Amniotic epithelial cell (primary cell): ENCODE data around the gene METTL17.

Experiments
- DNase-seq: peaks from one replicate; pipeline ENCODE4 v3.0.0-alpha.2; 2010; ENCODE audit warnings: low read depth

The METTL17 gene

DNA sequence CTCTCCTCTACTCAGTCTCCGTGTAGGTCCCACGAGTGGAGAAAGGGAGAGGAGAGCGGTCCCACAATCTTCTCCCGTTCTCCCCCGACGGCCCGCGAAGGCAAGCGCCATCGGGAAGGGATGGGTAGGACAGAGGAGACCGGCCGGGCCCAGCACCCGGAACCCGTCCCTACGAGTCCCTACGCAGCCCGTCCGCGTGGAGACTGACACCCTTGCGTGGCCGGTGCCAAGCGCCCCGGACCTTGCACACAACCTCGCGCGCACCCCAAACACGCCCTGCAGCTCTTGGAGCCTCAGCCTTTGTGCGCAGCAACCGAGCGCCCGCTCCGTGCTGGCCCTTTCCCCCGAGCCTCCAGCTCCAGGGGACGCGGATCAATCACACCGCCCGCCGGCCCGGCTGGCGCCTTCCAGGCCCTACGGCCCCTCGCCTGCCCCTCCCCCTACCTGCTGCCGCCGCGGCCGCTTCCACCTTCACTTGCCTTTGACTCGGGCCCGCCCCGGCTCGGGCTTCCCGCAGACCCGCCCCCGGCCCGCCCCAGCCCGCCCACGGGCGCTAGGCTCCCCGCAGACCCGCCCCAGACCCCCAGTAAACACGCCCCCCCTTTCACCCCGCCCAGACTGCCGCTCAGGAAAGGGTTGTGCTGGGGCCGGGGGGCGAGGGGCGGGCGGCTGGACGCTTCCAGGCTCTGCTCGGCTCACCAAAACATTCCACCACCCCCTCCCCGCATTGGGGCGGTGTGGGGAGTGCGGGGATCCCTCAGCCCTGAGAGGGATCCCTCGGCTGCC, 35.0 kb downstream of the METTL17 start, which contains the start of gene NDRG2:
NDRG2 (minus strand) TSS at position 477 of the 786 bp plus-strand sequence. CDS start 1,746 bp downstream, outside the sequence.
- no peak for DNase-seq

DNA sequence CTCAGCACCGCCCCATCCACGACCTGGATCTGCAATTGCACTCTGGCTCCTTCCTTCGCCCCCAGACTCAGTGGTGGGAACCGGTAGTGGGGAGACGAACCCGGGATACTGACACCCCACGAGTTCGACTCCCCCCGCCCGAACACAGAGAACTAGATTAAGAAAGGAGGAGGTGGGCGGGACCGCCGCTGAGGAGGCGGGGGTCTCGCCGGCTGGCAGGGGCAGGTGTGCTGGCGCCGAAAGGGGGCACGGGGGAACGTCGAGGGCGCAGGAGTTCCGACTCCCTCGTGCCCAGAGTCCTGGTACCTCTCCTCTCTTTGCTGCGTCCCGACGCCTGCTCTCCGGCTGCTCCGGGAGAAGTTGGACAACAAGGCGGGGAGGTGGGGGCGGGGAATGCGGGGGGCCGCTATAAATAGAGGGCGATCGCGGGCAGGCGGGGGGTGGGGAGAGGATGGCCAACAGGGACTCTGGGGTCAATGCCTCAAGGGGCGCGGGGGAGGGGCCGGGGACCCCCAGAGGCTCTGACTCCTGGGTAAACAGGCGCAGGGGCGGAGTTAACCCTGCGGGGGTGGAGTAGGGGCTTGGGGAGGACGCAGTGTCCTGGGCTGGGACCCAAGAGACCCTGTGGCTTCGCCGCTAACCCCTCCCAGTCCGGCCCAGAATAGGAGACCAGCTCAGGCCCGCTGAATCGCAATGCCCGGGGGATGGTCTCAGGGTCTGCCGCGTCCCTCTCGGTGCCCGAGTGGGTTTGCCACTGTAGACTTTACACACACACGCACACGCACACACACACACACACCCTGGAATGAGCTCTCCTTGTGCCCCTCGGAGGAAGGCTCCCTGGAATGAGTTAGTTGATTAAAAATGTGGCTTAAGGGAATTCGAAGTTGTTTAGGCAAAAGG, 35.8 kb downstream of the METTL17 start:
- no peak for DNase-seq

DNA sequence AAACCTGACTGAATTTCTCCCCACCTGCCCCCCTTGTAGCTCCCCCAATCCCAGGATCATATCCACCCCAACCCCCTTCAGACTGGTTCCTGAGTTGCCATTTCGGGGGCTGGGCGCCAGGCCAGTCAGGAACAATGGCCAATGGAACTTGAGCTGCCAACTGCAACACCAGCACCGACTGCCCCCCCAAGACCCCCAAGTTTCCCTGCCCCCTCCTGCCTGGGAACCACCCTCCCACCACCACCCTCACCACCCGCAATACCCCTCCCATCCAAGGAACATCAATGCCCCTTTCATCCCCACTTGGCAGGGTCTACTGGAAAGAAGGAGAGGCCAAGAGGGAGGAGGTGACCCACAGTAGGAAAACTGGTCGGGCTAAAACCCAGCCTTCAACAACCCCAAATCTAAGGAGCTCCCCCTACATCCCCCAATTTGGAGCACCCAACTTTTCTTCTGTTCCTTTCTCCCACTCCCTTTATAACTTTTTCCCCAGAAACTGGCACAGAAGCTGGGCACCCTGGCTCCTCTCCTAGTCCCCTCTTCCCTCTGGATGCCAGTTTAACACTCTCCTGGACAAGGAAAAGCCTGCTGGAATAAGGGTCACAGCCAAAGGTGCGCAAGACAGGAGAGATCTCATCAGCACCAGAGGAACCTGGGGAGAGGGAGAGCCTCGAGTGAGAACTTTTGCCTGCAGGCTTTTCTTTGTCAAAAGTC, 36.7 kb downstream of the METTL17 start:
- DNase-seq = no peak

DNA sequence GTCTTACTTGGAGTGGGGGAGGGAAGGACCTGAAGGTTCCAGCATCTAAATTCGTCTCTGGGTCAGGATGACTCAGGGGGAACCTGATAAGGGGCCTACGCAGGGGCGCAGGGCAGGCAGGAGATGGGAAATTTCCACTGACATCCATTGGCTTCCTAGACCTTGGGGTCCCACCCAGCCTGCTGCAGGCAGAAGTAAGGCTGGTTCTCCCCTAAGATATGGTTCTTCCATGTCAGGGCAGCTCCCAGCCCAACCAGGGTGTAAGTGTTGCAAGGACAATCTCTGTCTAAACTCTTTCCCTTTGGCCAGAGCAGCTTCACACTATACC, 37.2 kb downstream of the METTL17 start:
- peak; percentile 34 for DNase-seq

DNA sequence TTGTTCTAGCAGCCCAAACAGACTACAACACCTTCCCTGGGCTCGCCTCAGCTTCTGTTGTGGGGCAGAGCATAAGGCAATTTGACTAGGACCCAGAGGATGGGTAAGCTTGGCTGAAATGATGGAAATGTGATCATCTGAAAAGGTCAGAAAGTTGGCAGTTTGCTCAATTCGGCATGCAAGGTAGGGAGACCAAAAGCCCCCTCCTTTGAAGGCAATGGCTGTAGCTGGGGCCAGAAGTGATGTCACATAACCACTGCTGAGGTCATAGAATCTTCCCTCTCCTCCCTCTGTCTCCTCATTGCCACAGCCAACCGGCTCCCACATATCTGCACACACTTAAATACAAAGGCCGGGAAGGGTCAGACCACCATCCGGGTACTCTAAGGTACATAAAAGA, 40.1 kb downstream of the METTL17 start, which contains the start of gene TPPP2:
TPPP2 (plus strand) TSS at position 301 of the 400 bp plus-strand sequence. CDS start 365 bp downstream, outside the sequence.
- no peak for DNase-seq

DNA sequence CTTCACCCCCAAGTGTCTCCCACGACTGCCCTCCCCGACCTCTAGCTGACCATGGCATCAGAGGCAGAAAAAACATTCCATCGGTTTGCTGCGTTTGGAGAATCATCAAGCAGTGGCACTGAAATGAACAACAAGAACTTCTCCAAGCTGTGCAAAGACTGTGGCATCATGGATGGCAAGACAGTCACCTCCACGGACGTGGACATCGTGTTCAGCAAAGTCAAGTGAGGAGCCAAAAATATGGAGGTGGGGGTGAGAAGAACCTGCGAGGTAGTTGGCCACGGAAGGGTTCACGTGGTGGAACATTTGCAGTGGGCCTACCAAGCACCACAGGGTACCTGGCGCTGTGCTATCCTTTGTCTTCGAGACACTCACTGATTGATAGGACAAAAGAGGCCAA, 40.8 kb downstream of the METTL17 start:
- DNase-seq = no peak

DNA sequence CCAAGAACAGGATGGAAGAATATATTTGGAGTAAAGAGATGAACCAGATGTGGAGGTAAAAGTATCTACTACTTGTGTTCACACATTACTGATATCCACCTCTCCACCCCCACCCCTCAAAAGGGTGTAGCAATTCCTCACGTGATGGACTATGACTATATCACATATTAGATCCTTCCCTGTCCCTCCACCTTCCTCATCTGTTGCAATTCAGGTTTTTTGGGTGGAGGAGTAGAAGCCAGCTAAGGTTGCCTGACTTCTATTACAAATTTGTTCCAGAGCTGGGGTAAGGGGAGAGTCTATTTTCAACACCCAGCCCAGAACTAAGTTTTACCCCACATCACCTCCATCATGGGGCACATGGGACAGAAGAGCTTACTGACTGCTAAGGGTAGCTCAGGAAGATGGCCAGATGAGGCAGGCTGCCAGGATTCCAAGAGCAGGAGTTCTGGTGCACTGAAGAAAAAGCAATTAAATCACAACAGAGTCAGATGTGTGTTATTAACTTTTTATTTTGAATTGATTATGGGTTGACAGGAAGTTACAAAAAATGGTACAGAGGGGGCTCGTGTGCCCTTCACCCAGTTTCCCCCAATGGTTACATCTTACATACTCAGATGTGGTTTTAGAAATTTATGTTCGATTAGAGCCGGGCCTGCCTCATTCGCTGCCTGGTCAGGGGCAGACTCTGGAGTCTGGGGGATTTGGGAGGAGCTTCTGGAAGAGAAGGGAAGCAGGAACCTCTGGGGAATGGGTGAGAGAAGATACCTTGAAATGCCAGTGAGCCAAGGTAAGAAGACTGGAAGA, 42.7 kb downstream of the METTL17 start:
- no peak for DNase-seq

DNA sequence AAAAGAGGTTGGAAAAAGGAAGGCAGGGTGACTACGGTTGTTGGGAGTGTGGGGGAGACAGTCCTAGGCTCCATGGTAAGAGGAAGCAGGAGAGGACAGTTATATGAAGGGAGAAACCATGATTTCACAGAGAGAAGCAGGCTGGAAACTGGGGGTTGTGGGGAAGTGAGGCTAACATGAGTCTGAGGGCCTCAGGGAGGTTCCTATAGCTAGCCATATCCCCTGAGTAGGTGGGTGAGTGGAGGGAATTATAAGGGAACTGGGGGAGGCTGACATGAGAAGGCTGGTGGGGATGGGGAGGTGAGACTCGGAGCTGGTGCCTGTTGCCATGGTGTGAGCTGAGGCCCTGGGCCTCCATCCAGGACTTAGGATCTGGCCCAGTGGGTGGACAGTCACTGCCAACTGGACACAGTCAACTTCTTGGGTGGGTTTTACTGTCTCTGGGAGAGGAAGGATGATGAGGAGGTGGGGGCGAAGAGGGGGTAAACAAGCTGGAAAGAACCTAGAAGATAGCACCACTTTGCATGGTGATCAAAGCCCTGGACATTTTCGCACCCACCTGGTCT, 43.4 kb downstream of the METTL17 start:
- DNase-seq = no peak

DNA sequence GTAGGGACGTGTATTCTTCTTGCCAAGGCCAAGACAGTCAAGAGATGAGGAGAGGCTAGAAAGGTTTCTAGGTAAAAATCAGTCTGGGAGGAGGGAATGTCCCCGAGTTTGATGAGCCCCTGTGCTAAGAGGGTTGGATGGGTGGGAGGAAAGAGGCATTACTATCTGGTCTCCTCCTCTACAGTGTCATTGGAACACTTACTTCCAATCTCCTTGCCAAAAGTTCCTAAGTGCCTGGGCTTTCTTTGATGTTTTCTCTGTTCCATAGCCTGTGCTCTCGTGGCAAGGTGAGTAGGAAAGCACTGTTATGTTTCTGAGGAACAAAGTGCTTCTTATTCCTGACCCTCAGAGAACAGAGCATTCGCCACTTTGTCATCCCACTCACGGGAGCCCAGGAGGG, 44.9 kb downstream of the METTL17 start, which contains the start of gene RNASE13:
RNASE13 (minus strand) TSS at position 101 of the 400 bp plus-strand sequence. CDS start 519 bp downstream, outside the sequence.
- DNase-seq = no peak

DNA sequence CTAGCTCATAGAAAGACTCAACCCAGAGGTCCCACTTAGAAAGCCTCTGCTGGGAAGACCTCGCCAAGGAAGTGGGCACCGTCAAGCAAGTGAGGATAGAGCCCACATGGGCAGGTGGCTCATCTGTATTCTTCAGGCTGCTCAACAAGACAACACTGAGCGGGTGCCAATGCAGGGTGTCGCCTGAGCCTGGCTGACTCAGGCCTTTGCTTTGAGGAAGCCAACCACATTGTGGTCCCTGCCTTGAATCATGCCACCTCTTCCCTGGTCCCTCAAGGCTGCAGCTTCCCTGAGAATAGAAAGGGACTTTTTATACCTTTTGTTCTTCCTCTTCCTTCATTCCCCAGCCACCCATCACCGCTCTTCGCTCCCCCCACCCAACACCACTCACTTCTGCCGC, 47.0 kb downstream of the METTL17 start:
- DNase-seq = no peak

DNA sequence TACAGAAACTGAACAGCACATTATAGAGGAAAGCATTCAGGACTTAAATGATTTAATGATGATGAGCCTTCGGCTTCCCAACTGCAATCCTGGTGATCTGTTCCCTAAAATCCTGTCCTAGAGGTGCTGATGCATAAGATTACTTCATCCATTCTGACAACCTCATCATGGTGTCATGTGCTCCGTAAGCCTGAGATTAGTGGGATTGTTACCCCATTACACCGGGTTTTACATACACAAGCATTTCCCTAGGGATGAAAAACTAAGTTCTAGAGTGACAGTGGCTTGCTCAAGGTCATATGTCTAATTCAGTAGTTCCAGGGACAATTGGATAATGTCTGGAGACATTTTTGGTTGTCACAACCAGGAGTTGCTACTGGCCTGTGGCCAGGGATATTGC, 47.4 kb downstream of the METTL17 start:
- DNase-seq = no peak

DNA sequence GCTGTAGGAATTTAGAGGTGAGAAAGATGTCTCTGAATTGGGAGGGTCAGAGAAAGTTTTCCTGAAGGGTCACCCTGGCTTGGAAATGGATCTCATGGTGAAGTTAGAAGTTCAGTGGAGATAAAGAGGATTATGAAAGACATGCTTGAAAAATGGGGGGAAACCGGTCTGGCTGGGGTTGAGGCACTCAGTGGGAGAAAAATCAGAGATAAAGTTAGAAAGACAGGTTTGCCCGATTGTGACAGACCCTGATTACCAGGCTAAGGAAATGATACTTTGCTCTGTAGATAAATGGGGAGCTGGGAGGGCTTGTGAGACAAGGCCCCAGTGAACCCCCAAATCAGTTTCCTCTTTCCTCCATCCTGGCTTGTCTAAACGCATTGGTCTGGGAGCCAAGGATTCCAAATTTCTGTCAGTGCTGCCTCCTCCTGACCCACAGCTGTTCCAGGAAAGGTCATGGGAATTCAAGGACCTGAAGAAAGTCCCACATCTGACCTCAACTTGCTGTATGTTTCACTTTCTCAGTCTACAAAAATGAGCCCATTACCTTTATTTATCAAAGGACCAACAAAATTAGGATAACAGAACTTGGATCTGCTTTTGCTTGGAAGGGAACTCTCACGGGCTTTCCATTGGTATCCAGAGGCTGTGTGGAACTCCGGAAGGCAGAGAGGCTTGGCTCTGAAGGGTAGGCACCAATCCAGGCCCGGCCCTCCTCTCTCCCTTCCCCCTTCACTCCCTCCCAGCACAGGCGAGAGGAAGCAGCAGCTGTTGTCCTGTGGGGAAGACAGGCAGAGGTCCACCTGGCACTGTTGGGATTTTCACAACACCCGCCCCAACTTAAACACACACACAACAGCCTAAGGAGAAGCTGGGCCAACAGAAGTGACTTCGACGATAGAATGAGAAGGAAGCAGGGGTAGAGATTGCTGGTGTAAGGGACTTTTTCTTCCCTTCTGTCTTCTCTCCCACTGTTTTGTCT, 49.0 kb downstream of the METTL17 start:
- peak; percentile 61 for DNase-seq

DNA sequence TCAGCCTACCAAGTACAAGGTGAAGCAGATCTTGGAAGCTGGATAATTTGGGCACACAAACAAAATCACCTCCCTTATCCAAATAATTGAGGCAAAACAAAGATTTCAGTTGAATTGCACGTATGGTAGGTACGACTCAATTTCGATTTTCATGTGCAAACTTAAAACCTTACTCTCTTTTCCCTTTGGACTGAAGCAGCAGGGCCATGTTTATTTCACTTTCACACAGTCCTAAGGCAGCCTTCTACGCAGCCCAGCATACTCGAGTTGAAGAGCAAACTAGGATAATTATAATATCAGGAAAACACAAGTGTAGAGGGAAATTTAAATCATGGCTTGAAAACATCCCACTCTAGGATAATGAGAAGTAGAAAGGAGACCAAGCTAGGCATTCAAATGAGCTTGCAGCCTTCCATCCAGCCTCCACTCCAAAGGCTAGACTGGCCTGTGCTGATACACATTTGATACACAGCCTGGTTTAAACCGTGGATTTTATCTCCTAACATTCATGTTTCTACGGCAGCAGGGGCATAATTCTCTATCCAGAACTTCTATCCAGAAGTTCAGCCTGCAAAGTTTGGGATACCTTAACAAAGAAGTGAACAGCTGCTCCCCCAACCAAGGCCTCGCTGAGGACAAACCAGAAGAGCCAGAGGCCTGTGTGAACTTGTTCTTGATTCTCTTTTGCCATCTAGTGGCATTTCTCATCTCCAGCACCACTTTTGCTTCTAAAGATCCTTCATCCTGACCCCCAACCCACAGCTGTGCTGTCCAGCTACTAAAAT, 50.0 kb downstream of the METTL17 start:
- DNase-seq = peak; percentile 74

DNA sequence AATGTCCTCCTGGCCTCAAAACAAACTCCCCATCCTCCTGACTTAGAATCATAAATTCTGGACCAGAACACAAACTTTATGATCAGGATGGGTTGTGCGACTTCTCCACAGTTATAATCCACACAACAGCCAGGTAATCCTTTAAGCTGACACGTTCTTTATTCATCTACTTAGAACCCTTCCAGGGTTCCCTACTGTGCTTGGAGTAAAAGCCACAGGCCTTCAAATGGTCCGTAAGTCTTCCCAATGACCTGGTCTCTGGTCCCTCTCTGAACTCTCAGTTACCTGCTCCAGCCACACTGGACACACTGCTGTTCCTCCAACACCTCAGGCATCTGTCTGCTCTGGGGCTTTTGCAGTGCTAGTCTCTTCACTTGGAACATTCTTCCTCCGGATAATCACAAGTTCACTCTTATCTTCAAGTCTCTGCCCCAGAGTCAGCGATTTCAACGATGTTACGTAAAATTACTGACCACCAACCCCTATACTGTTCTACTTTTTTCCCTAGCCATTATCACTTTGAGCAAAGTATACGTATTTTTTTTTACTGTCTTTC, 50.7 kb downstream of the METTL17 start:
- DNase-seq = peak; percentile 35

DNA sequence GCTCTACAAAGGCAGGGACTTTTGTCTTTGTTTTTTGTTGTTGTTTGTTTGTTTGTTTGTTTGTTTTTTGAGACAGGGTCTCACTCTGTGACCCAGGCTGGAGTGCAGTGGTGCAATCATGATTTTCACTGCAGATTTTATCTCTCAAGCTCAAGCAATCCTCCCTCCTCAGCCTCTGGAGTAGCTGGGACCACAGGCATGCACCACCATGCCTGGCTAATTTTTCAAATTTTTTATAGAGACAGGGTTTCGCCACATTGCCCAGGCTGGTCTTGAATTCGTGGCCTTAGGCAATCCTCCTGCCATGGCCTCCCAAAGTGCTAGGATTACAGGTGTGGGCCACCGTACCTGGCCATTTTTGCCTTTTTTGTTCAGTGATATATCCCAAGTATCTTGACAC, 51.2 kb downstream of the METTL17 start:
- DNase-seq = peak; percentile 71

DNA sequence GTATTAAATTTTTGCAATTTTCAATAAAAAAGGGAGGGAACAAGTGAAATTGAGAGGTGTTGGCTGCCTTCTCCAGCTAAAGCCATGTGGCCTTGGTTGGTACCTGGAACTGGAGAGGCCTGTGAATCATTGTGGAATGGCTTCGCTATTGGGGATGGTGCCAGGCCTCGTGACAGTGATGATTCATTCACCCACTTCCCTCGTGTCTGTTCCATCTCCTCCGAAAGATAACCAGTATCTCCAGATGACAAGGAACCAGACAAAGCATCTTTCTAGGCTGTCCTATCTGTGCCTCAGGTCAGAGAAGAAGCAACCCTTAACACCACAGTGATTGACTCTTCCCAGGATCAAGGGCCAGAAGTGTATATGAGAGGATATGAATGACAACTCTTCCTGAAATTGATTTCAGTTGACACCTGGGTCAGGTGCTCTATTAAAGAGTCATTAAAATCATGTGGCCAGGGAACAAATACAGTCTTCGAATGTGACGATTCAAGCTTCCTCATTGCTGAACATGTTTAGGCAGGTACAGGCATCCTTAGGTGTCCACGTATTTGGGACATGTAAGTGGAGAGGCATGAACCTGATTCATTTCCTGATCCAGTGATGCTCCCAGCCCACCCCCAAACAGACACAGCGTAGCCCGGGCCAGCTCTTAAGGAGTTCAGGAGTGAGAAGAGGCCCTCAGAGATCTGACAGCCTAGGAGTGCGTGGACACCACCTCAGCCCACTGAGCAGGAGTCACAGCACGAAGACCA, 52.1 kb downstream of the METTL17 start, which contains the start of gene RNASE7:
RNASE7 (plus strand) TSS at position 687 of the 758 bp plus-strand sequence. CDS start 631 bp downstream, outside the sequence.
- DNase-seq = peak; percentile 85

DNA sequence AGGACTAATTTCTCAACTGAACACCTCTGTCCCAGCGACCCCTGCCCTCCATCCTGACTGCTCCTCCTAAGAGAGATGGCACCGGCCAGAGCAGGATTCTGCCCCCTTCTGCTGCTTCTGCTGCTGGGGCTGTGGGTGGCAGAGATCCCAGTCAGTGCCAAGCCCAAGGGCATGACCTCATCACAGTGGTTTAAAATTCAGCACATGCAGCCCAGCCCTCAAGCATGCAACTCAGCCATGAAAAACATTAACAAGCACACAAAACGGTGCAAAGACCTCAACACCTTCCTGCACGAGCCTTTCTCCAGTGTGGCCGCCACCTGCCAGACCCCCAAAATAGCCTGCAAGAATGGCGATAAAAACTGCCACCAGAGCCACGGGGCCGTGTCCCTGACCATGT, 53.1 kb downstream of the METTL17 start:
- no peak for DNase-seq
